Neural cell (in vitro differentiated cells): ENCODE results near the gene SUMO4. TPM values are rescaled to one million over a fixed set of nuclear protein-coding genes. Genes with fewer than 3 reads are reported as not detected.

ENCODE experiments used
- H2AFZ ChIP-seq: fragments of 200-600, 300-800 bp; sonication (generic), shearing (Covaris generic); 2 replicates; pipeline ENCODE4 v1.6.0; 2014; ENCODE audit warnings: low read depth, mild to moderate bottlenecking, antibody characterized with exemption, low read length, moderate library complexity
- H3F3A ChIP-seq: fragments of 200-600 bp; shearing (Covaris generic); 2 replicates; pipeline ENCODE4 v1.6.1; 2016; ENCODE audit warnings: mild to moderate bottlenecking, moderate library complexity, mixed read lengths, antibody characterized with exemption, low read length; ENCODE audit not compliant: insufficient read depth, poor library complexity, severe bottlenecking
- H3K27ac ChIP-seq: fragments of 200-600, 300-800 bp; sonication (generic), shearing (Covaris generic); 2 replicates; pipeline ENCODE4 v1.5.1; 2014; ENCODE audit warnings: mild to moderate bottlenecking, low read length, moderate library complexity
- H3K27me3 ChIP-seq: fragments of 300-800, 200-600 bp; sonication (generic), shearing (Covaris generic); 2 replicates; pipeline ENCODE4 v1.6.0; 2014; ENCODE audit warnings: mild to moderate bottlenecking, low read depth, low read length, moderate library complexity; ENCODE audit not compliant: insufficient read depth
- H3K36me3 ChIP-seq: fragments of 300-800, 200-600 bp; sonication (generic), shearing (Covaris generic); 2 replicates; pipeline ENCODE4 v1.5.1; 2014; ENCODE audit warnings: mild to moderate bottlenecking, antibody characterized with exemption, low read length, moderate library complexity; ENCODE audit not compliant: insufficient read depth
- H3K4me2 ChIP-seq: fragments of 300-800, 200-600 bp; sonication (generic), shearing (Covaris generic); 2 replicates; pipeline ENCODE4 v1.6.0; 2014; ENCODE audit warnings: mild to moderate bottlenecking, low read length
- H3K4me3 ChIP-seq: fragments of 300-800, 200-600 bp; sonication (generic), shearing (Covaris generic); 2 replicates; pipeline ENCODE4 v1.5.1; 2014; ENCODE audit warnings: mild to moderate bottlenecking, low read length, moderate library complexity
- H3K79me2 ChIP-seq: fragments of 200-600 bp; shearing (Covaris generic); replicated peaks from 2 replicates; pipeline ENCODE4 v1.6.0; 2014; ENCODE audit warnings: mild to moderate bottlenecking, low read length, moderate library complexity; ENCODE audit not compliant: insufficient read depth
- H3K9ac ChIP-seq: fragments of 300-800, 200-600 bp; sonication (generic), shearing (Covaris generic); 2 replicates; pipeline ENCODE4 v1.6.1; 2016; ENCODE audit warnings: mild to moderate bottlenecking, low read length, mixed read lengths
- H3K9me2 ChIP-seq: fragments of 200-600 bp; shearing (Covaris generic); 2 replicates; pipeline ENCODE4 v1.6.1; 2016; ENCODE audit warnings: mild to moderate bottlenecking, low read length, mixed read lengths; ENCODE audit not compliant: insufficient read depth
- H3K9me3 ChIP-seq: fragments of 200-600, 300-800 bp; sonication (generic), shearing (Covaris generic); 2 replicates; pipeline ENCODE4 v1.6.1; 2016; ENCODE audit warnings: mild to moderate bottlenecking, mixed run types, low read length, moderate library complexity, mixed read lengths
- H4K20me1 ChIP-seq: fragments of 200-600 bp; shearing (Covaris generic); 2 replicates; pipeline ENCODE4 v1.6.1; 2016; ENCODE audit warnings: mild to moderate bottlenecking, mixed run types; ENCODE audit not compliant: insufficient read depth
- EP300 ChIP-seq: fragments of 450-650 bp; conservative IDR thresholded peaks from 2 replicates; pipeline ENCODE4 v1.6.1; 2014; ENCODE audit warnings: antibody characterized with exemption, mild to moderate bottlenecking, moderate library complexity; ENCODE audit not compliant: poor library complexity, severe bottlenecking
- EZH2 ChIP-seq: fragments of 200-600, 300-800 bp; shearing (Covaris generic), sonication (generic); IDR thresholded peaks from 2 replicates; pipeline ENCODE4 v1.6.1; 2014; ENCODE audit warnings: antibody characterized with exemption, low read length, borderline replicate concordance, mild to moderate bottlenecking; ENCODE audit not compliant: insufficient read depth, poor library complexity, severe bottlenecking
- MXI1 ChIP-seq: fragments of 450-650 bp; conservative IDR thresholded peaks from 2 replicates; pipeline ENCODE4 v1.6.1; 2014; ENCODE audit warnings: antibody characterized with exemption, mild to moderate bottlenecking; ENCODE audit not compliant: poor library complexity, severe bottlenecking
- POLR2AphosphoS5 ChIP-seq: IDR thresholded peaks from 2 replicates; pipeline ENCODE4 v1.6.1; 2012
- RAD21 ChIP-seq: fragments of 450-650 bp; conservative IDR thresholded peaks from 2 replicates; pipeline ENCODE4 v1.6.1; 2014; ENCODE audit warnings: antibody characterized with exemption, mild to moderate bottlenecking, moderate library complexity
- REST ChIP-seq: IDR thresholded peaks from 2 replicates; pipeline ENCODE4 v1.6.1; 2012; ENCODE audit warnings: borderline replicate concordance
- SMC3 ChIP-seq: fragments of 450-650 bp; conservative IDR thresholded peaks from 2 replicates; pipeline ENCODE4 v1.6.1; 2014; ENCODE audit warnings: antibody characterized with exemption, mild to moderate bottlenecking, moderate library complexity; ENCODE audit not compliant: poor library complexity
- TAF1 ChIP-seq: IDR thresholded peaks from 2 replicates; pipeline ENCODE4 v1.6.1; 2012; ENCODE audit warnings: low read depth
- polyA plus RNA-seq: library from polyadenylated mRNA; depleted of rRNA; stranded (reverse); fragments of >200 nt; gene quantifications from 2 replicates; pipeline ENCODE4 v1.2.3, GENCODE V29; 2014
- TF ChIP-seq, protein P1 (sequence below): fragments of 450-650 bp; IDR thresholded peaks from 2 replicates; pipeline ENCODE4 v1.5.1; 2014; ENCODE audit warnings: antibody characterized with exemption, mild to moderate bottlenecking, moderate library complexity; ENCODE audit not compliant: poor library complexity, severe bottlenecking

Gene SUMO4
- polyA plus RNA-seq, 1 donor from 2014 or later = not detected

GRCh38 chr6:149362289-149362688, 37.8 kb upstream of the SUMO4 start:
- H3F3A ChIP-seq = no peaks in the 10 kb centered on the region
- no peak overlapping the region for H3K9ac ChIP-seq
- no peak overlapping the region for H2AFZ ChIP-seq
- H4K20me1 ChIP-seq = no peaks in the 10 kb centered on the region
- no peak overlapping the region for H3K4me3 ChIP-seq
- no peaks in the 10 kb centered on the region for H3K9me3 ChIP-seq
- no peaks in the 10 kb centered on the region for H3K27me3 ChIP-seq
- no peak overlapping the region for H3K27ac ChIP-seq
- TF ChIP-seq EP300 (no peak), REST (no peak), RAD21 (no peak), TAF1 (no peak), EZH2 (no peak), MXI1 (no peak), SMC3 (no peak), POLR2AphosphoS5 (no peak)
- TF ChIP-seq, protein P1, sequence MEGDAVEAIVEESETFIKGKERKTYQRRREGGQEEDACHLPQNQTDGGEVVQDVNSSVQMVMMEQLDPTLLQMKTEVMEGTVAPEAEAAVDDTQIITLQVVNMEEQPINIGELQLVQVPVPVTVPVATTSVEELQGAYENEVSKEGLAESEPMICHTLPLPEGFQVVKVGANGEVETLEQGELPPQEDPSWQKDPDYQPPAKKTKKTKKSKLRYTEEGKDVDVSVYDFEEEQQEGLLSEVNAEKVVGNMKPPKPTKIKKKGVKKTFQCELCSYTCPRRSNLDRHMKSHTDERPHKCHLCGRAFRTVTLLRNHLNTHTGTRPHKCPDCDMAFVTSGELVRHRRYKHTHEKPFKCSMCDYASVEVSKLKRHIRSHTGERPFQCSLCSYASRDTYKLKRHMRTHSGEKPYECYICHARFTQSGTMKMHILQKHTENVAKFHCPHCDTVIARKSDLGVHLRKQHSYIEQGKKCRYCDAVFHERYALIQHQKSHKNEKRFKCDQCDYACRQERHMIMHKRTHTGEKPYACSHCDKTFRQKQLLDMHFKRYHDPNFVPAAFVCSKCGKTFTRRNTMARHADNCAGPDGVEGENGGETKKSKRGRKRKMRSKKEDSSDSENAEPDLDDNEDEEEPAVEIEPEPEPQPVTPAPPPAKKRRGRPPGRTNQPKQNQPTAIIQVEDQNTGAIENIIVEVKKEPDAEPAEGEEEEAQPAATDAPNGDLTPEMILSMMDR = no peak
- H3K79me2 ChIP-seq = peaks cover 81% of the 10 kb centered on the region
- H3K9me2 ChIP-seq = no peaks in the 10 kb centered on the region
- H3K4me2 ChIP-seq = no peak overlapping the region
- H3K36me3 ChIP-seq = no peaks in the 10 kb centered on the region

- H3F3A ChIP-seq = no peaks in the 10 kb centered on the region
- no peak overlapping the region for H3K4me3 ChIP-seq
- peaks cover 85% of the 10 kb centered on the region for H3K79me2 ChIP-seq
- H3K36me3 ChIP-seq = no peaks in the 10 kb centered on the region
- H3K9me3 ChIP-seq = no peaks in the 10 kb centered on the region
- no peak overlapping the region for H3K4me2 ChIP-seq
- TF ChIP-seq RAD21 (no peak), MXI1 (no peak), REST (no peak), EZH2 (no peak), SMC3 (no peak), TAF1 (no peak), POLR2AphosphoS5 (no peak), EP300 (no peak)
- TF ChIP-seq, protein P1 = no peak
- H3K27me3 ChIP-seq = no peaks in the 10 kb centered on the region
- no peak overlapping the region for H2AFZ ChIP-seq
- H3K9ac ChIP-seq = no peak overlapping the region
- H3K27ac ChIP-seq = no peak overlapping the region
- no peaks in the 10 kb centered on the region for H3K9me2 ChIP-seq
- H4K20me1 ChIP-seq = no peaks in the 10 kb centered on the region
These were observed 36.9 kb upstream of the SUMO4 start for GRCh38 chr6:149363154-149363553.
